Lower leg skin (tissue), 3 donors: Measurements from ENCODE around the gene ROBO1.

ENCODE experiments used
- CTCF ChIP-seq, 3 donors: fragments of 450-650 bp; IDR thresholded peaks; one replicate each; pipeline ENCODE4 v1.5.1; 2016; ENCODE audit warnings: antibody characterized with exemption in 3 of 3, mild to moderate bottlenecking in 3 of 3, moderate library complexity in 2 of 3
- POLR2A ChIP-seq, 2 donors: fragments of 450-650 bp; IDR thresholded peaks; one replicate each; pipeline ENCODE4 v1.6.1; 2016 to 2017; ENCODE audit warnings: antibody characterized with exemption in 2 of 2, mild to moderate bottlenecking in 1 of 2, moderate library complexity in 1 of 2

DNA sequence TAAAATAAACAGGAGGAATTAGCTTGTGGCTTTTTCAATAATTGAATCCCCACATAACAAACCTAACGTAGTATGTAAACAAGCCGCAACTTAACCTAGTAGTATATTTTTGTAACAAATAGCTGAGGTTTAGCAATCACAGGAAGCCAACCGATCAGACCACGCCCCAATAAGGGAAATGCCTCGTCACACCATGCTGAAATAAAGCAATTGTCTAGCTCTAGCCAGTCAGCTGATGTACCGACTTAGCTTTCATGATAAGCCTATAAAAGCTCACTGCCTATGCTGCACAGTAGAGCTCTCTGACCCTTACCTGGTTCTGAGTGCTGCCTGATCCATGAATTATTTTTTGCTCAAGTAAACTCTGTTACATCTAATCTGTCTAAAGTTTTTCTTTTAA lies 208.9 kb downstream of the ROBO1 start:
- TF ChIP-seq CTCF (IDR thresholded peaks at IDR 0.05) (no peak), POLR2A (IDR thresholded peaks at IDR 0.05) (no peak)
